ENCODE measurements around the gene NAA40.

DNA sequence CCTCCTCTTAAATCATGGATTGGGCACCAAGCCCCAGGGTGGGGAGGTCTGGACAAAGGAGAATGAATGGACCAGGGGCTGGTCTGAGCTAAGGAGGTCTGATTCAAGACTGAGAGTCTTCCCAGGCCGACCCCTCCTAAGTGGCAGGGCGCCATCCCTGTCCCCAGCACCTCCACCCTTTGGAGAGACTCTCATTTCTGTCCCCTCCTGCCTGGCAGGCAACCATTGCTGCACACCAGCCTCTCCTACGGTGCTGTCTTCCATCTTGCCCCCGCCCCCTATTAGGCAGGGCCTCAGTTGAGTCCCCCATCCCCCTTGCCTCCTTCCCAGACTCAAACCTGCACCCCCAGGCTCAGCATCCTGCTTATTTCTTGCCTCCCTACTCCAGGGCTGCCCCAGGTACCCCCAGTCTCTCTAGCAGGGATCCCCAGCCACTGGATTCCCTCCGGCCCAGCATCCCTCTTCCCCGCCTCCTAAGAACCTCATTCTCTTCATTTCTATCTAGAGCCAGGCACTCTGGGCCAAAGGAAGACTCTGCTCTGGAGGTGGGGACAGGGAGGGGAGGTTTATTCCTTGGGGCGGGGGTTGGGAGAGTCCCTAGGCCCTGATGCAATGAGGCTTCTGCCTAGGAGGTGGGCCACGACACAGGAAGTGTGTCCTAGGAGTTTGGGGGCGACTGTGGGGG, 20.2 kb upstream of the NAA40 start:
- TF ChIP-seq POLR2A (IDR thresholded peaks at IDR 0.05) = no peak
- TF ChIP-seq, protein P1, sequence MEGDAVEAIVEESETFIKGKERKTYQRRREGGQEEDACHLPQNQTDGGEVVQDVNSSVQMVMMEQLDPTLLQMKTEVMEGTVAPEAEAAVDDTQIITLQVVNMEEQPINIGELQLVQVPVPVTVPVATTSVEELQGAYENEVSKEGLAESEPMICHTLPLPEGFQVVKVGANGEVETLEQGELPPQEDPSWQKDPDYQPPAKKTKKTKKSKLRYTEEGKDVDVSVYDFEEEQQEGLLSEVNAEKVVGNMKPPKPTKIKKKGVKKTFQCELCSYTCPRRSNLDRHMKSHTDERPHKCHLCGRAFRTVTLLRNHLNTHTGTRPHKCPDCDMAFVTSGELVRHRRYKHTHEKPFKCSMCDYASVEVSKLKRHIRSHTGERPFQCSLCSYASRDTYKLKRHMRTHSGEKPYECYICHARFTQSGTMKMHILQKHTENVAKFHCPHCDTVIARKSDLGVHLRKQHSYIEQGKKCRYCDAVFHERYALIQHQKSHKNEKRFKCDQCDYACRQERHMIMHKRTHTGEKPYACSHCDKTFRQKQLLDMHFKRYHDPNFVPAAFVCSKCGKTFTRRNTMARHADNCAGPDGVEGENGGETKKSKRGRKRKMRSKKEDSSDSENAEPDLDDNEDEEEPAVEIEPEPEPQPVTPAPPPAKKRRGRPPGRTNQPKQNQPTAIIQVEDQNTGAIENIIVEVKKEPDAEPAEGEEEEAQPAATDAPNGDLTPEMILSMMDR (IDR thresholded peaks at IDR 0.05) = no peak

Measured in Peyer's patch (tissue), 4 donors.